Stomach smooth muscle (tissue), 2 donors: ENCODE data around the gene DCP1B.

Source experiments
- H3K27ac ChIP-seq: one replicate; pipeline ENCODE4 v1.7.0; 2013; ENCODE audit warnings: mild to moderate bottlenecking, low read length, inconsistent platforms
- H3K27me3 ChIP-seq, 2 donors: one replicate each; pipeline ENCODE4 v1.7.0; 2013; ENCODE audit warnings: low read length in 2 of 2; ENCODE audit not compliant: insufficient read depth in 2 of 2, control insufficient read depth in 1 of 2
- H3K36me3 ChIP-seq, 2 donors: one replicate each; pipeline ENCODE4 v1.7.0; 2013; ENCODE audit warnings: low read length in 2 of 2; ENCODE audit not compliant: control insufficient read depth in 2 of 2, insufficient read depth in 2 of 2
- H3K4me1 ChIP-seq: one replicate; pipeline ENCODE4 v1.7.0; 2013; ENCODE audit warnings: low read length; ENCODE audit not compliant: control insufficient read depth, insufficient read depth
- H3K4me3 ChIP-seq, 2 donors: one replicate each; pipeline ENCODE4 v1.7.0; 2013; ENCODE audit warnings: low read length in 2 of 2
- H3K9ac ChIP-seq, 2 donors: one replicate each; pipeline ENCODE4 v1.7.0; 2013; ENCODE audit warnings: low read length in 2 of 2, mild to moderate bottlenecking in 1 of 2
- H3K9me3 ChIP-seq, 2 donors: one replicate each; pipeline ENCODE4 v1.7.0; 2013; ENCODE audit warnings: low read length in 2 of 2; ENCODE audit not compliant: control insufficient read depth in 2 of 2
- donor health status: healthy.
- donor health status: Pancreatic carcinoma.

DCP1B gene

DNA sequence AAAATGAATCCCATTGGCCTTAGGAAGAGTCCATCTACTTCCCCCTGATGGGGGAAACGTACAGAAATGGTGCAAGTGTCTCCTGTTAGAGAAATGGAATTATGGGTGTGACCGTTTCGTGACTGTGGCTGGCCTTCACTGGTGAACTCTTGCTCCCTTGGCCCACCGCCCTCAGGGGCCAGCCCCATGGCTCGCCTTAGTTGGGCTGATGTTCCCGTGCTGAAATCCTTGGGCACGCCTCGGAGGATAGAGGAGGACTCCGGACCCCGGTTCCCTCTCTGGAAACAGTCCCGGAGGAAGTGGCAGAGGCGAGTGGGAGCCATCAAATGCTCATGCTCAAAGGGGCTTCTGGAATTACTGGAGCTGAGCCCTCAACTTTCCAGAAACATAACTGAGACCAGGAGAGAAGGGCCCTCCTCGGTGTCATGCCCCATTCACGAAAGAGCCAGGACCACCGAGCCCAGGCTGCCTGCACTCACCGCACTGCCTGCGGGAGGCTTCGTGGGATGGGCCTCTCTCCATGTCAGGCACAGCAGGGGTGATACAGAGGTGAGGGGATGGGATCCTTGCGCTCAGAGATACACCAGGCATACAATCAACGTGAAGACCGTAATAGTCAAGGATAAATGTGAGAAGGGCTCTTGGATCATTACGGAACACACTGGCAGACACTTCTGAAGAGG is 75.7 kb downstream of the DCP1B start:
- Histone ChIP-seq H3K4me1 (peaks cover 82% of the 10 kb centered on the region), H3K36me3 (no peaks in the 10 kb centered on the region), H3K9ac (peak overlapping the region in 1 of 2 donors; percentile 29), H3K9me3 (no peaks in the 10 kb centered on the region), H3K4me3 (no peak overlapping the region), H3K27ac (peak overlapping the region; percentile 18), H3K27me3 (no peaks in the 10 kb centered on the region)

DNA sequence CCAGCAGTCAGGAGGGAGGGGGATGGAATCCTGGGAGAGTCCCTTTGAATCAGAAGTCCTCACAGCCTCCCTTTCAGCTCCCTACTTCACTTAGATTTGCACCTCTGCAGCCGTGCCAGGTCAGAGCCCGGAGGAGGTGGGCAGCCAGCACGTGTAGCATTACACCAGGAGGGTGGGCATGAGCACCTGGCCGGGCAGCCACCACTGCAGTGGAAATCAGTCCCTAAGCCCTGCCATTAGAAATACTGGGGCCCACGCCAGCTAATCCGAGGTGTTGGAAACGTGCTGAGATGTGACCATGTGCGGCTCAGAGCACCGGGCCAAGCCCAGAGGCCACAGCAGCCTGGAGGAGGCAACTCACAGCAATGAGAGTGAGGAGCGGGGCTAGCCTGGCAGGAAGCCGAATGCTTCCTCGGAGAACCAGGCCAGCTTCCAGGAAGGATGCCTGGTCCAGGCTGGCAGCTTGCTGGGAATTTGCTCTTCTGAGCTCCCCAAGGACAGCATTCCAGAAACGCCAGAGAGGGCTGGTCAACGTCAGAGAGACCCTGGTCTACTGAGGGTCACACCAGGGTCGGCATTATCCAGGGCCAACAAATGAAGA is 76.4 kb downstream of the DCP1B start:
- Histone ChIP-seq H3K27ac (peak overlapping the region; percentile 41), H3K27me3 (no peaks in the 10 kb centered on the region), H3K9ac (peak overlapping the region; percentile 2 to 29), H3K36me3 (no peaks in the 10 kb centered on the region), H3K9me3 (no peaks in the 10 kb centered on the region), H3K4me1 (peaks cover 74% of the 10 kb centered on the region), H3K4me3 (no peak overlapping the region)

DNA sequence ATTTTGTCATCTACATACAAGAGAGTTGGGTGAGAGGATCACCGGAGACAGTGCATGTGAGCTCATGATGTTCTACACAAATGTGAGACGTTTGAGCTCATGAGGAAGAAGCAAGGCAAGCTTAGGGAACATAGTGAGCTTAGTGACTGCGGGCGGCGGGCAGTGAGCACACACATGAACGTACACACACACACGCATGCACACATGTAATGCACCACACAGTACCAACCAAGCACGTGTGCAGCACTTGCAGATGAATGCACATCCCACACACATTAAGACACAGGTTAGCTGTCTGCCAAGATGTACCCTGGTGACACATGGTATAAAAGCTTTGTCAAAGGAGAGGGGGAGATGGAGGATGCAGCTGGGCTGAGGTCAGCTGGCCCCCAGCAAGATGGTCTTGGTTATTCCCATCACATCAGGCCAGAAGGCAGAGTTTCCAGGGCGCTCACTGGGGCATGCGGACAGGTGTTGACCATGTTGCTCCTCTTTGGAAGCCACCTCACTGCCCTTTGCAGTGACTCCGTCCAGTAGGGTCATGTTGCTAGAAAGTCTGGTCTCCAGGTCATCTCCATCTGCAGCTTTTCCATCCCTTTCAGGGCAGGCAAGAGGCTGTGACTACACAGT is 77.1 kb downstream of the DCP1B start:
- Histone ChIP-seq H3K4me3 (no peak overlapping the region), H3K27me3 (no peaks in the 10 kb centered on the region), H3K27ac (no peak overlapping the region), H3K9ac (peak overlapping the region in 1 of 2 donors; percentile 2), H3K36me3 (no peaks in the 10 kb centered on the region), H3K9me3 (no peaks in the 10 kb centered on the region), H3K4me1 (peaks cover 68% of the 10 kb centered on the region)

DNA sequence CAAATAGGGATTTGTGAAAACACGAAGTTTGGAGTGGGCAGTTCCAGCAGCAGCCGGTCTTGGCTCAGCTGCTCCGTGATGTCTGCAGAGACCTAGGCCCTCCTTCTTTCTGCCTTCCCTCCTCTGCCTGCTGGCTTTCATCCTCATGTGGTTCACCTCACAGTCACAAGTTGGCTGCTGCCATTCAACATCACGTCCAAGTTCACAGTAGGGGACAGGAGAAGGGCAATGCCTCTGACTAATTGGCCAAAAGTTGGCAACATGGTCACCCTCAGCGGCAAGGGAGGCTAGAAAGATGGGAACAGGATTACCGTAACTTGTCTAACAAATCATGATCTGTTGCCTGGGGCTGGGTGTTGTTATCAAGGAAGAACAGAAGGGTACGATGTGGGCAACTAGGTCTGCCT is 78.0 kb downstream of the DCP1B start:
- H3K27ac ChIP-seq, result no peak overlapping the region
- peaks cover 59% of the 10 kb centered on the region for H3K4me1 ChIP-seq
- no peak overlapping the region for H3K9ac ChIP-seq

DNA sequence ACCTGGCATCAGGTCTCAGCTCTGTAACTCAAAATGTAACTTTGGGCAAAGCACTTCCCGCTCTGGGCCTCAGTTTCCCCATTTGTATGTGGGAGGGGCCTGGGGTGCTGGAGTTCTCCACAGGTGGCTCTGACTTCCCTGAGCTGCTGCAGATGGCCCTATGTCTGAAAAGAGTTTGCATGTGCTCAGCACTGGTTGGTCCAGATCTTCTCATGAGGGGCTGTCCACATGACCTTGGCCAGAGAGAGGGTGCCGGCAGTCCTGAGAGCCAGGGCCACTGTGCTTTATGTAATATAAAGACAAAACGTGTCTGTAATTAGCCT is 78.6 kb downstream of the DCP1B start:
- Histone ChIP-seq H3K9ac (no peak overlapping the region), H3K27me3 (no peaks in the 10 kb centered on the region), H3K4me1 (peaks cover 53% of the 10 kb centered on the region), H3K4me3 (no peak overlapping the region), H3K27ac (peak overlapping the region; percentile 37), H3K9me3 (no peaks in the 10 kb centered on the region), H3K36me3 (no peaks in the 10 kb centered on the region)

More for the DNA sequence above, 78.0 kb downstream of the DCP1B start:
- H3K36me3 ChIP-seq, result no peaks in the 10 kb centered on the region
- no peaks in the 10 kb centered on the region for H3K27me3 ChIP-seq
- no peak overlapping the region for H3K4me3 ChIP-seq
- no peaks in the 10 kb centered on the region for H3K9me3 ChIP-seq

DNA sequence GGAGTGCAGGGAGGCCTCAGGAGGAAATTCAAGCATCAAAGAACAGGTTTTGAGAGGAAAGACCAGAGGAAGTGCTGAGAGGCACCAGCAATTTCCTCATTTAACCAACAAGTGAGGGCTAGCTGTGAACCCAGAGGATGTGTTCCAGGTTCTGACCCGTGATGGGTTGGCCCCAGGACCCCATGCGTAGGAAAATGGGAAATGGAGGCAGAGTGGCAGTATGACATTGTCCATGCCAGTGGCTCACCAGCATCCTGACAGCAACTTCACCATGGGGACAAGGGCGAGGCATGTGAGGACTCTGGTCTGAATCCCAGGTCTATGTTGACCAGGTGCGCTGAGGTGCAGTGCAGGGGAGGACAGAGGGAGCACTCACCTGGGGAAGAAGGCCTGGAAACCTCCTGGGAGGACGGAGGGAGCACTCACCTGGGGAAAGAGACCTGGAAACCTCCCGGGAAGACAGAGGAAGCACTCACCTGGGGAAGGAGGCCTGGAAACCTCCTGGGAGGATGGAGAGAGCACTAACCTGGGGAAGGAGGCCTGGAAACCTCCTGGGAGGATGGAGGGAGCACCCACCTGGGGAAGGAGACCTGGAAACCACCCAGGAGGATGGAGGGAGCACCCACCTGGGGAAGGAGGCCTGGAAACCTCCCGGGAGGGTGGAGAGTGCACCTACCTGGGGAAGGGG is 79.1 kb downstream of the DCP1B start:
- peak overlapping the region; percentile 49 for H3K27ac ChIP-seq
- peak overlapping the region; percentile 13 to 31 for H3K9ac ChIP-seq

DNA sequence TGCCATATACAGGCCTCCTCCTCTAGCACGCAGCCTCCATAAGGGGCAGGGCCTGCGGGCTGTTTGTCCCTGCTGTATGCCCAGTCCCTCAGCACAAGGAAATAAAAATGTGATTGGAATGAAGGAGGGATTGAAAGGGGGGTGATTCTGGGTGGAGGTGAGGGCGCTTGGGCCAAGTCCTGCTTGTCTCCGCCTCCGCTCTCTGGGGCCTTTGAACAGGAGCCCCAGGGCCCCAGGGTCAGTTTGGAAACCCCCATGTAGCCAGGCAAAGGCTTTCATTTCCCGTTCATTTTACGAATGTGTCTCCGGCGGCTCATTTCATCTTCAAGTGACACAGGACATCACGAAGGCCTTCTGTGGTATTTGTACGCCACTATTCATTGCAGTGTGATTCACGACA is 81.3 kb downstream of the DCP1B start:
- peaks cover 36% of the 10 kb centered on the region for H3K4me1 ChIP-seq
- H3K27me3 ChIP-seq, result no peaks in the 10 kb centered on the region
- no peaks in the 10 kb centered on the region for H3K36me3 ChIP-seq
- no peak overlapping the region for H3K4me3 ChIP-seq
- no peak overlapping the region for H3K27ac ChIP-seq
- no peaks in the 10 kb centered on the region for H3K9me3 ChIP-seq
- H3K9ac ChIP-seq, result no peak overlapping the region

More for the DNA sequence above, 79.1 kb downstream of the DCP1B start:
- peak overlapping the region in 1 of 2 donors; percentile 44 for H3K4me3 ChIP-seq
- H3K4me1 ChIP-seq, result peaks cover 49% of the 10 kb centered on the region
- no peaks in the 10 kb centered on the region for H3K36me3 ChIP-seq
- no peaks in the 10 kb centered on the region for H3K9me3 ChIP-seq
- no peaks in the 10 kb centered on the region for H3K27me3 ChIP-seq

DNA sequence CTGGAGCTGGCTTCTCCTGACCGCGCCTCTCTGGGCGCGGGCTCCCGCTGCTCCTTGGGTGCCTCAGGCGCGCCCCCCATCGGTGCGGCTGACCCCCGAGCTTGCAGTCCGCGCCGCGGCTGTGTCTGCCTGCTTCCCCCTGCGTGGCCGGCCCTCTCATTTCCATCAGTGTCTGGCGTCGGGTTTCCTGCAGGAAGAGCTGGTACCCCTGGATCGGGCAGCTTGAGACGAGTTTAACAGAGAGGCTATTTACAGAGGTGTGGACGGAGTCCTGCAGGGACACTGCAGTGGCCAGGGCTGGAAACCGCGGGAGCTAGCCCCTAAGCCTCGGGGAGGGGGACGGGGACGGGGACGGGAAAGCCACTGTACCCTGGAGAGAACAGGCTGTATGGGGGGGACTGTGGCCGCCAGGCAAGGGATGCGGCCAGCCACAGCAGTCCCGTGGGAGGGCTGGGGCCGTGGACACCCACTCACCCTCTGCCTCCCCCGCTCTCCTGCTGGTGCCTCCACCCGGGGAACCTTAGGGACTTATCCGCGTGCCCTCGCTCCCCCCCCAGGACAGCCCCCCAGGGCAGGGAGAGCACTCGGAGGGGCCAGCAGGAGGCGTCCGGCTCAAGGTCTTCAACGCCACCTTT is 82.1 kb downstream of the DCP1B start:
- H3K4me3 ChIP-seq, result no peak overlapping the region
- H3K27me3 ChIP-seq, result no peaks in the 10 kb centered on the region
- H3K4me1 ChIP-seq, result peaks cover 32% of the 10 kb centered on the region
- no peak overlapping the region for H3K27ac ChIP-seq
- H3K9ac ChIP-seq, result no peak overlapping the region
- H3K9me3 ChIP-seq, result no peaks in the 10 kb centered on the region
- H3K36me3 ChIP-seq, result no peaks in the 10 kb centered on the region

DNA sequence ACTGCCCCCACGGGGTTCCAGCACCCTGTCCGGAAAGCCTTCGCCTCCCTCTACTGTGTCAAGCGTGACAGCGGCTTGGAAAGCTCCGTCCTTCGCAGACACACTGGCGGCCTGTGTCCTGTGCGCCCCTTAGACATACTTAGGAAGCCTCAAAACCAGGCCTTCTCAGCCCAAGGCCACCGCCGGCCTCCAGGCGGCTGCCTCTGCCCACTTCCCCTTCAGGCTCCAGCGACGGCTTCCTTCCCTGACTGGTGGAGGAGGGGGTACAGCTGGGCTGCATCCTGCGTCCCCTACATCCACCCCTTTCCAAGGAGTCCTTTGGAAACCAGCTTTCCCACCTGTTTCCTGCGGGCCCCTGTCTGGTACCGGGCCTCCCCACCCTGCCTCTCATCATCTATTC is 83.3 kb downstream of the DCP1B start:
- no peak overlapping the region for H3K9ac ChIP-seq
- no peak overlapping the region for H3K27ac ChIP-seq
- no peaks in the 10 kb centered on the region for H3K36me3 ChIP-seq
- H3K4me1 ChIP-seq, result peaks cover 27% of the 10 kb centered on the region
- no peaks in the 10 kb centered on the region for H3K27me3 ChIP-seq
- no peak overlapping the region for H3K4me3 ChIP-seq
- H3K9me3 ChIP-seq, result no peaks in the 10 kb centered on the region

DNA sequence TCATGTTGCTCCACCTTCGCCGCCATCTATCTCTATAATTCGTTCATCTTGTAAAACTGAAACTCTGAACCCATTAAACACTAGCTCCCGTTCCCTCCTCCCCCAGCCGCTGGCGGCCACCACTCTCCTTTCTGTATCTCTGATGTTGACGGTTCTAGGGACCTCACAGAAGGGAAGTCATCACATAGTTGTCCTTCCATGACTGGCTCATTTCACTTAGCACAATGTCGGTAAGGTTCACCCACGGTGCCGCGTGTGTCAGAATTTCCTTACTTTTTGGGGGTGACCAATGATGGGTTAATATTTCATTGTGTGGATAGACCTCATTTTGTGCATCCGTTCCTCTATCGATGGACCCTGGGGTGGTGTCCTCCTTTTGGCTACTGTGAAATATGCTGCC is 83.8 kb downstream of the DCP1B start:
- Histone ChIP-seq H3K9me3 (no peaks in the 10 kb centered on the region), H3K9ac (no peak overlapping the region), H3K27ac (no peak overlapping the region), H3K4me3 (no peak overlapping the region), H3K36me3 (no peaks in the 10 kb centered on the region), H3K27me3 (no peaks in the 10 kb centered on the region), H3K4me1 (peaks cover 22% of the 10 kb centered on the region)
